Esophagus squamous epithelium (tissue), 4 donors: Measurements from ENCODE around the gene RRBP1.

Experiments
- POLR2A ChIP-seq, 4 donors: fragments of 450-650 bp; IDR thresholded peaks; one replicate each; pipeline ENCODE4 v1.6.1; 2017; ENCODE audit warnings: antibody characterized with exemption in 4 of 4, mild to moderate bottlenecking in 4 of 4, moderate library complexity in 3 of 4
- TF ChIP-seq, protein P1 (sequence below), 6 experiments: fragments of 450-650 bp in 4 of 6; fragments of 200-600 bp in 2 of 6; sonication (generic) in 2 of 6; IDR thresholded peaks; one replicate each; pipeline ENCODE4 v1.5.1; 2016 to 2019; ENCODE audit warnings: antibody characterized with exemption in 6 of 6, mild to moderate bottlenecking in 4 of 6, moderate library complexity in 4 of 6

GRCh38 chr20:17655286-17655651 is 26.8 kb downstream of the RRBP1 start:
- TF ChIP-seq, protein P1, sequence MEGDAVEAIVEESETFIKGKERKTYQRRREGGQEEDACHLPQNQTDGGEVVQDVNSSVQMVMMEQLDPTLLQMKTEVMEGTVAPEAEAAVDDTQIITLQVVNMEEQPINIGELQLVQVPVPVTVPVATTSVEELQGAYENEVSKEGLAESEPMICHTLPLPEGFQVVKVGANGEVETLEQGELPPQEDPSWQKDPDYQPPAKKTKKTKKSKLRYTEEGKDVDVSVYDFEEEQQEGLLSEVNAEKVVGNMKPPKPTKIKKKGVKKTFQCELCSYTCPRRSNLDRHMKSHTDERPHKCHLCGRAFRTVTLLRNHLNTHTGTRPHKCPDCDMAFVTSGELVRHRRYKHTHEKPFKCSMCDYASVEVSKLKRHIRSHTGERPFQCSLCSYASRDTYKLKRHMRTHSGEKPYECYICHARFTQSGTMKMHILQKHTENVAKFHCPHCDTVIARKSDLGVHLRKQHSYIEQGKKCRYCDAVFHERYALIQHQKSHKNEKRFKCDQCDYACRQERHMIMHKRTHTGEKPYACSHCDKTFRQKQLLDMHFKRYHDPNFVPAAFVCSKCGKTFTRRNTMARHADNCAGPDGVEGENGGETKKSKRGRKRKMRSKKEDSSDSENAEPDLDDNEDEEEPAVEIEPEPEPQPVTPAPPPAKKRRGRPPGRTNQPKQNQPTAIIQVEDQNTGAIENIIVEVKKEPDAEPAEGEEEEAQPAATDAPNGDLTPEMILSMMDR (IDR thresholded peaks at IDR 0.05), result peak in 1 of 6 experiments; percentile 2
- no peak for TF ChIP-seq POLR2A (IDR thresholded peaks at IDR 0.05)
